ENCODE results near the gene UBE2QL1.

The UBE2QL1 gene

GRCh38 chr5:6448622-6449464, at the start of gene UBE2QL1:
Gene UBE2QL1 (plus strand): TSS chr5:6448859. CDS start chr5:6448894, 35 bp downstream.
- DNase-seq (ENCODE audit: low read depth): no peak

- DNase-seq (ENCODE audit: low read depth): no peak
These were observed 48.4 kb upstream of the UBE2QL1 start for GRCh38 chr5:6399980-6400910.

GRCh38 chr5:6401410-6401809, 47.2 kb upstream of the UBE2QL1 start:
- no peak for DNase-seq (ENCODE audit: low read depth)

- no peak for DNase-seq (ENCODE audit: low read depth)
These were observed 45.7 kb upstream of the UBE2QL1 start for GRCh38 chr5:6402939-6403338.

- no peak for DNase-seq (ENCODE audit: low read depth)
These were observed 45.2 kb upstream of the UBE2QL1 start for GRCh38 chr5:6403416-6403815.

GRCh38 chr5:6404129-6404528, 44.5 kb upstream of the UBE2QL1 start:
- no peak for DNase-seq (ENCODE audit: low read depth)

- no peak for DNase-seq (ENCODE audit: low read depth)
These were observed 43.1 kb upstream of the UBE2QL1 start for GRCh38 chr5:6405591-6405990.

- DNase-seq (ENCODE audit: low read depth): no peak
These were observed 41.0 kb upstream of the UBE2QL1 start for GRCh38 chr5:6407558-6408259.

- no peak for DNase-seq (ENCODE audit: low read depth)
These were observed 40.4 kb upstream of the UBE2QL1 start for GRCh38 chr5:6408260-6408596.

- DNase-seq (ENCODE audit: low read depth): no peak
These were observed 39.8 kb upstream of the UBE2QL1 start for GRCh38 chr5:6408627-6409446.

GRCh38 chr5:6410421-6410820, 38.2 kb upstream of the UBE2QL1 start:
- DNase-seq (ENCODE audit: low read depth): no peak

- DNase-seq (ENCODE audit: low read depth): no peak
These were observed 37.5 kb upstream of the UBE2QL1 start for GRCh38 chr5:6411141-6411540.

- no peak for DNase-seq (ENCODE audit: low read depth)
These were observed 35.8 kb upstream of the UBE2QL1 start for GRCh38 chr5:6412811-6413210.

- DNase-seq (ENCODE audit: low read depth): no peak
These were observed 31.0 kb upstream of the UBE2QL1 start for GRCh38 chr5:6417657-6418056.

- DNase-seq (ENCODE audit: low read depth): no peak
These were observed 29.9 kb upstream of the UBE2QL1 start for GRCh38 chr5:6418679-6419276.

GRCh38 chr5:6419340-6419852, 29.3 kb upstream of the UBE2QL1 start:
- no peak for DNase-seq (ENCODE audit: low read depth)

GRCh38 chr5:6423327-6424109, 25.1 kb upstream of the UBE2QL1 start:
- DNase-seq (ENCODE audit: low read depth): no peak

GRCh38 chr5:6424110-6424659, 24.5 kb upstream of the UBE2QL1 start:
- no peak for DNase-seq (ENCODE audit: low read depth)

GRCh38 chr5:6424700-6425099, 24.0 kb upstream of the UBE2QL1 start:
- no peak for DNase-seq (ENCODE audit: low read depth)

- DNase-seq (ENCODE audit: low read depth): no peak
These were observed 21.0 kb upstream of the UBE2QL1 start for GRCh38 chr5:6427694-6428093.

Data from fibroblast of gingiva (primary cell).